ENCODE results near the gene JAML.

Gene JAML

GRCh38 chr11:118154641-118155040, 70.2 kb downstream of the JAML start:
- Histone ChIP-seq H3K27me3 (ENCODE audit: control insufficient read depth, insufficient read depth, low read length) (peaks cover 97% of the 10 kb centered on the region), H3K4me1 (ENCODE audit: control insufficient read depth, low read depth, low read length) (peaks cover 42% of the 10 kb centered on the region), H3K27ac (ENCODE audit: low read length) (no peak overlapping the region), H3K36me3 (ENCODE audit: control insufficient read depth, low read depth, low read length) (no peaks in the 10 kb centered on the region), H3K9ac (ENCODE audit: low read length) (no peak overlapping the region), H3K9me3 (ENCODE audit: control insufficient read depth, low read depth, low read length) (no peaks in the 10 kb centered on the region), H3K4me3 (ENCODE audit: low read length) (peak overlapping the region; percentile 19)

- H3K4me1 ChIP-seq (ENCODE audit: control insufficient read depth, low read depth, low read length): peaks cover 46% of the 10 kb centered on the region
- H3K4me3 ChIP-seq (ENCODE audit: low read length): no peak overlapping the region
- no peak overlapping the region for H3K9ac ChIP-seq (ENCODE audit: low read length)
- no peak overlapping the region for H3K27ac ChIP-seq (ENCODE audit: low read length)
- peaks cover 96% of the 10 kb centered on the region for H3K27me3 ChIP-seq (ENCODE audit: control insufficient read depth, insufficient read depth, low read length)
- H3K36me3 ChIP-seq (ENCODE audit: control insufficient read depth, low read depth, low read length): no peaks in the 10 kb centered on the region
- H3K9me3 ChIP-seq (ENCODE audit: control insufficient read depth, low read depth, low read length): no peaks in the 10 kb centered on the region
Observed at GRCh38 chr11:118153976-118154375, 70.8 kb downstream of the JAML start.

- peaks cover 93% of the 10 kb centered on the region for H3K27me3 ChIP-seq (ENCODE audit: control insufficient read depth, insufficient read depth, low read length)
- peak overlapping the region; percentile 76 for H3K4me3 ChIP-seq (ENCODE audit: low read length)
- H3K9me3 ChIP-seq (ENCODE audit: control insufficient read depth, low read depth, low read length): no peaks in the 10 kb centered on the region
- peaks cover 48% of the 10 kb centered on the region for H3K4me1 ChIP-seq (ENCODE audit: control insufficient read depth, low read depth, low read length)
- H3K9ac ChIP-seq (ENCODE audit: low read length): no peak overlapping the region
- no peak overlapping the region for H3K27ac ChIP-seq (ENCODE audit: low read length)
- H3K36me3 ChIP-seq (ENCODE audit: control insufficient read depth, low read depth, low read length): no peaks in the 10 kb centered on the region
Observed at GRCh38 chr11:118153516-118153915, 71.3 kb downstream of the JAML start.

- Histone ChIP-seq H3K4me3 (ENCODE audit: low read length) (peak within 1 kb of the TSS; percentile 76), H3K4me1 (ENCODE audit: control insufficient read depth, low read depth, low read length) (peaks cover 48% of the 10 kb centered on the region), H3K9me3 (ENCODE audit: control insufficient read depth, low read depth, low read length) (no peaks in the 10 kb centered on the region), H3K9ac (ENCODE audit: low read length) (peak within 1 kb of the TSS; percentile 27), H3K36me3 (ENCODE audit: control insufficient read depth, low read depth, low read length) (no peaks in the 10 kb centered on the region), H3K27me3 (ENCODE audit: control insufficient read depth, insufficient read depth, low read length) (peaks cover 93% of the 10 kb centered on the region), H3K27ac (ENCODE audit: low read length) (no peak within 1 kb of the TSS)
Observed at GRCh38 chr11:118152552-118153471, 72.0 kb downstream of the JAML start, which contains the start of gene SCN4B. Gene SCN4B (minus strand): TSS chr11:118152823. CDS start chr11:118152673, 150 bp downstream.

GRCh38 chr11:118152020-118152551, 72.7 kb downstream of the JAML start:
- no peak overlapping the region for H3K27ac ChIP-seq (ENCODE audit: low read length)
- peak overlapping the region; percentile 76 for H3K4me3 ChIP-seq (ENCODE audit: low read length)
- peak overlapping the region; percentile 27 for H3K9ac ChIP-seq (ENCODE audit: low read length)

GRCh38 chr11:118151431-118151830, 73.4 kb downstream of the JAML start:
- Histone ChIP-seq H3K4me3 (ENCODE audit: low read length) (peak overlapping the region; percentile 76), H3K27me3 (ENCODE audit: control insufficient read depth, insufficient read depth, low read length) (peaks cover 93% of the 10 kb centered on the region), H3K36me3 (ENCODE audit: control insufficient read depth, low read depth, low read length) (no peaks in the 10 kb centered on the region), H3K4me1 (ENCODE audit: control insufficient read depth, low read depth, low read length) (peaks cover 39% of the 10 kb centered on the region), H3K9ac (ENCODE audit: low read length) (no peak overlapping the region), H3K27ac (ENCODE audit: low read length) (no peak overlapping the region), H3K9me3 (ENCODE audit: control insufficient read depth, low read depth, low read length) (no peaks in the 10 kb centered on the region)

More at GRCh38 chr11:118152020-118152551, 72.7 kb downstream of the JAML start:
- Histone ChIP-seq H3K4me1 (ENCODE audit: control insufficient read depth, low read depth, low read length) (peaks cover 45% of the 10 kb centered on the region), H3K36me3 (ENCODE audit: control insufficient read depth, low read depth, low read length) (no peaks in the 10 kb centered on the region), H3K27me3 (ENCODE audit: control insufficient read depth, insufficient read depth, low read length) (peaks cover 93% of the 10 kb centered on the region), H3K9me3 (ENCODE audit: control insufficient read depth, low read depth, low read length) (no peaks in the 10 kb centered on the region)

- Histone ChIP-seq H3K9me3 (ENCODE audit: control insufficient read depth, low read depth, low read length) (no peaks in the 10 kb centered on the region), H3K27me3 (ENCODE audit: control insufficient read depth, insufficient read depth, low read length) (peaks cover 84% of the 10 kb centered on the region), H3K4me3 (ENCODE audit: low read length) (no peak overlapping the region), H3K36me3 (ENCODE audit: control insufficient read depth, low read depth, low read length) (no peaks in the 10 kb centered on the region), H3K9ac (ENCODE audit: low read length) (no peak overlapping the region), H3K27ac (ENCODE audit: low read length) (no peak overlapping the region), H3K4me1 (ENCODE audit: control insufficient read depth, low read depth, low read length) (peaks cover 21% of the 10 kb centered on the region)
Observed at GRCh38 chr11:118149493-118149892, 75.3 kb downstream of the JAML start.

GRCh38 chr11:118148856-118149255, 76.0 kb downstream of the JAML start:
- Histone ChIP-seq H3K4me3 (ENCODE audit: low read length) (no peak overlapping the region), H3K4me1 (ENCODE audit: control insufficient read depth, low read depth, low read length) (peaks cover 18% of the 10 kb centered on the region), H3K9ac (ENCODE audit: low read length) (no peak overlapping the region), H3K9me3 (ENCODE audit: control insufficient read depth, low read depth, low read length) (no peaks in the 10 kb centered on the region), H3K27me3 (ENCODE audit: control insufficient read depth, insufficient read depth, low read length) (peaks cover 84% of the 10 kb centered on the region), H3K27ac (ENCODE audit: low read length) (no peak overlapping the region), H3K36me3 (ENCODE audit: control insufficient read depth, low read depth, low read length) (no peaks in the 10 kb centered on the region)

GRCh38 chr11:118148240-118148639, 76.6 kb downstream of the JAML start:
- H3K4me3 ChIP-seq (ENCODE audit: low read length): no peak overlapping the region
- H3K27me3 ChIP-seq (ENCODE audit: control insufficient read depth, insufficient read depth, low read length): peaks cover 81% of the 10 kb centered on the region
- no peaks in the 10 kb centered on the region for H3K36me3 ChIP-seq (ENCODE audit: control insufficient read depth, low read depth, low read length)
- H3K27ac ChIP-seq (ENCODE audit: low read length): no peak overlapping the region
- H3K9me3 ChIP-seq (ENCODE audit: control insufficient read depth, low read depth, low read length): no peaks in the 10 kb centered on the region
- H3K4me1 ChIP-seq (ENCODE audit: control insufficient read depth, low read depth, low read length): peaks cover 14% of the 10 kb centered on the region
- no peak overlapping the region for H3K9ac ChIP-seq (ENCODE audit: low read length)

GRCh38 chr11:118147502-118147901, 77.3 kb downstream of the JAML start:
- Histone ChIP-seq H3K9ac (ENCODE audit: low read length) (no peak overlapping the region), H3K36me3 (ENCODE audit: control insufficient read depth, low read depth, low read length) (no peaks in the 10 kb centered on the region), H3K4me1 (ENCODE audit: control insufficient read depth, low read depth, low read length) (peaks cover 14% of the 10 kb centered on the region), H3K9me3 (ENCODE audit: control insufficient read depth, low read depth, low read length) (no peaks in the 10 kb centered on the region), H3K27ac (ENCODE audit: low read length) (no peak overlapping the region), H3K27me3 (ENCODE audit: control insufficient read depth, insufficient read depth, low read length) (peaks cover 77% of the 10 kb centered on the region), H3K4me3 (ENCODE audit: low read length) (no peak overlapping the region)

- H3K9ac ChIP-seq (ENCODE audit: low read length): no peak overlapping the region
- H3K27me3 ChIP-seq (ENCODE audit: control insufficient read depth, insufficient read depth, low read length): peaks cover 67% of the 10 kb centered on the region
- H3K27ac ChIP-seq (ENCODE audit: low read length): no peak overlapping the region
- H3K36me3 ChIP-seq (ENCODE audit: control insufficient read depth, low read depth, low read length): no peaks in the 10 kb centered on the region
- H3K4me1 ChIP-seq (ENCODE audit: control insufficient read depth, low read depth, low read length): peaks cover 9% of the 10 kb centered on the region
- H3K4me3 ChIP-seq (ENCODE audit: low read length): peak overlapping the region; percentile 55
- no peaks in the 10 kb centered on the region for H3K9me3 ChIP-seq (ENCODE audit: control insufficient read depth, low read depth, low read length)
Observed at GRCh38 chr11:118146554-118146953, 78.3 kb downstream of the JAML start.

Measured in iPS-18a (cell line).